Activated naive CD8-positive, alpha-beta T cell treated with anti-CD3 and anti-CD28 coated beads for 36 hours (primary cell): ENCODE measurements around the gene ZNF281. TPM values are rescaled to one million over a fixed set of nuclear protein-coding genes. Genes with fewer than 3 reads are reported as not detected.
A peak's percentile ranks its signal among the peaks of the same experiment; 100 is the strongest.

Experiments
- DNase-seq: peaks from one replicate; pipeline ENCODE4 v3.0.0; 2021
- H3K27ac Mint-ChIP-seq: one replicate; pipeline ENCODE4 v1.8.0; 2022; ENCODE audit warnings: mild to moderate bottlenecking, moderate library complexity, mixed read lengths
- H3K27me3 Mint-ChIP-seq: one replicate; pipeline ENCODE4 v1.8.0; 2022; ENCODE audit warnings: mild to moderate bottlenecking, mixed read lengths
- H3K36me3 Mint-ChIP-seq: one replicate; pipeline ENCODE4 v1.8.0; 2021; ENCODE audit warnings: mild to moderate bottlenecking, mixed read lengths
- H3K4me1 Mint-ChIP-seq: one replicate; pipeline ENCODE4 v1.8.0; 2021; ENCODE audit warnings: mixed read lengths
- H3K4me3 Mint-ChIP-seq: one replicate; pipeline ENCODE4 v1.8.0; 2022; ENCODE audit warnings: mild to moderate bottlenecking, moderate library complexity, mixed read lengths
- H3K9me3 Mint-ChIP-seq: one replicate; pipeline ENCODE4 v1.8.0; 2022; ENCODE audit warnings: mixed read lengths
- total RNA-seq, 2 experiments: library from RNA; stranded (reverse); gene quantifications; one replicate each; pipeline ENCODE4 v1.2.3, GENCODE V29; 2021

ZNF281 gene, protein sequence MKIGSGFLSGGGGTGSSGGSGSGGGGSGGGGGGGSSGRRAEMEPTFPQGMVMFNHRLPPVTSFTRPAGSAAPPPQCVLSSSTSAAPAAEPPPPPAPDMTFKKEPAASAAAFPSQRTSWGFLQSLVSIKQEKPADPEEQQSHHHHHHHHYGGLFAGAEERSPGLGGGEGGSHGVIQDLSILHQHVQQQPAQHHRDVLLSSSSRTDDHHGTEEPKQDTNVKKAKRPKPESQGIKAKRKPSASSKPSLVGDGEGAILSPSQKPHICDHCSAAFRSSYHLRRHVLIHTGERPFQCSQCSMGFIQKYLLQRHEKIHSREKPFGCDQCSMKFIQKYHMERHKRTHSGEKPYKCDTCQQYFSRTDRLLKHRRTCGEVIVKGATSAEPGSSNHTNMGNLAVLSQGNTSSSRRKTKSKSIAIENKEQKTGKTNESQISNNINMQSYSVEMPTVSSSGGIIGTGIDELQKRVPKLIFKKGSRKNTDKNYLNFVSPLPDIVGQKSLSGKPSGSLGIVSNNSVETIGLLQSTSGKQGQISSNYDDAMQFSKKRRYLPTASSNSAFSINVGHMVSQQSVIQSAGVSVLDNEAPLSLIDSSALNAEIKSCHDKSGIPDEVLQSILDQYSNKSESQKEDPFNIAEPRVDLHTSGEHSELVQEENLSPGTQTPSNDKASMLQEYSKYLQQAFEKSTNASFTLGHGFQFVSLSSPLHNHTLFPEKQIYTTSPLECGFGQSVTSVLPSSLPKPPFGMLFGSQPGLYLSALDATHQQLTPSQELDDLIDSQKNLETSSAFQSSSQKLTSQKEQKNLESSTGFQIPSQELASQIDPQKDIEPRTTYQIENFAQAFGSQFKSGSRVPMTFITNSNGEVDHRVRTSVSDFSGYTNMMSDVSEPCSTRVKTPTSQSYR
- total RNA-seq, result 10 to 100 TPM; 20.4 to 20.8 TPM

DNA sequence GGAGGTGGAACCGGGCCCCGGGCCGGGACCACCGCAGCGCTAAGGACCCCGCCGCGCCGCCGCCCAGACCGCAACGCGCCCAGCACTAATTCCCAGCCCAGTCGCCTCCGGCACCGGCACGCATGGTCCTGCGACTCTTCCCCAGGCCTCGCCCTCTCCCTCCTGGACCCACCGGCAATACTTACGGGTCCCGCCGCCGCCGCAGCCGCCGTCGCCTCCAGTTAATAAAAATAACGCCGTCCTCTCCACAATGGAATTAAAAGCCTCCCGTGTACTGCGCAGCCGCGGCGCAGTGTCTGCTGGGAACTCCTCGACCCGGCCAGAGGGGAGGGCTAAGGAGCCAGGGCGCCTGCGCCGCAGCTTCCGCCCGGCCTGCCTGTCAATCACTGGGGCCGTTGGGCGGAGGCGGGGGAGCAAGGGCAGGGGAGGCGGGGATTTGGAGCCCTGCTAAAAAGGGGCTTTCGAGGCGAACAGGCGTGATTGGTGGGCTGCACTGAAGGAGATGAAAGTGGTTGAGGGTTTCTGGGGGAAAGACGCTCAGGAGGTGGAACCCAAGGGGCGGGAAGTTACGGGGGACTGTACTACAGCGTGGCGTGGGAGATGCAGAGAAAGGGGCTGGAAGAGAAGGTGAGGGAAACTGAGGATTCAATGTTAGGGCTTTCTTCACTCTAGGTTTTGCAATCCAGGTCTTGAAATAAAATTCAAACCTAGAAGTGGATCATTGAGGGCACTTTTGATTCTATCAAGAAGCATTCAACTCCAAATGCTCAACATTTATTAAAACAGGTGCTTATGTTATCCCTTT, at the start of gene ZNF281:
ZNF281 (minus strand) TSS at position 276 of the 805 bp plus-strand sequence. CDS start 331 bp downstream, outside the sequence.
- DNase-seq, result peak; percentile 98
- peaks cover 4% of the 10 kb centered on the region for H3K9me3 Mint-ChIP-seq
- H3K4me3 Mint-ChIP-seq, result peak within 1 kb of the TSS; percentile 88
- H3K4me1 Mint-ChIP-seq, result peaks cover 46% of the 10 kb centered on the region
- H3K27ac Mint-ChIP-seq, result peak within 1 kb of the TSS; percentile 89
- no peaks in the 10 kb centered on the region for H3K27me3 Mint-ChIP-seq
- H3K36me3 Mint-ChIP-seq, result peaks cover 44% of the 10 kb centered on the region

DNA sequence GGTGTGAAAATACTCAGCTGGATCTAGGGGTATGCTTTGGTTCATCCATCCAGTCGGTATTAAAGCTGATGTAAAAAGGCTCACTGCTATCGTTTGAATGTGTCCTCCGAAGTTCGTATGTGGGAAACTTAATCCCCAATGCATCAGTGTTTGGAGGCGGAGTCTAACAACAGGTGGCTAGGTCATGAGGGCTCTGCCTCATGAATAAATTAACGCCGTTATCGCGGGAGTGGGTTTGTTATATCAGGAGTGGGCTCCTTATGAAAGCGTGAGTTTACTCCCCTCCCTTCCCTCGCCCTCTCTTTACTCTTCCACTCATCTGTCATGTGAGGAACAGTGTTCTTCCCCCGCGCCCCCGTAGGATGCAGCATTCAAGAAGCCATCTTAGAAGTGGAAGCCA, 48.9 kb upstream of the ZNF281 start:
- no peaks in the 10 kb centered on the region for H3K27me3 Mint-ChIP-seq
- H3K4me3 Mint-ChIP-seq, result no peak overlapping the region
- DNase-seq, result no peak
- H3K36me3 Mint-ChIP-seq, result no peaks in the 10 kb centered on the region
- no peak overlapping the region for H3K27ac Mint-ChIP-seq
- H3K9me3 Mint-ChIP-seq, result no peaks in the 10 kb centered on the region
- peaks cover under 1% of the 10 kb centered on the region for H3K4me1 Mint-ChIP-seq

DNA sequence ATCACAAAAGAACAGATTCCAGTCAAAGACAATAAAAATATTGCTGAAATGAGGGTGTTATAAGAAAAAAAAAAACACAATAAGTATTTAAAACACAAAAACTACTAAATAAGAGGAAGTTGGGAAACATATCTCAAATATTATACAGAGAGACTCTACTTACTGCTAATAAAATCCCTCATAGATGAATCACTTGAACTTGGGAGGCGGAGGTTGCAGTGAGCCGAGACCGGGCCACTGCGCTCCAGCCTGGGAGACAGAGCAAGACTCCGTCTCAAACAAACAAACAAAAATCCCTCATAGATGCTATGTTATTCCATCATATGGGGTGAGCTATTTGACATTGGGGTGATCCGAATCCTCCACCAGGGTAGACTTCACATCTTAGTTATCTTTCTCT, 48.0 kb upstream of the ZNF281 start:
- H3K27ac Mint-ChIP-seq, result no peak overlapping the region
- peaks cover 6% of the 10 kb centered on the region for H3K27me3 Mint-ChIP-seq
- H3K4me3 Mint-ChIP-seq, result no peak overlapping the region
- H3K9me3 Mint-ChIP-seq, result no peaks in the 10 kb centered on the region
- no peak for DNase-seq
- H3K4me1 Mint-ChIP-seq, result peaks cover 2% of the 10 kb centered on the region
- no peaks in the 10 kb centered on the region for H3K36me3 Mint-ChIP-seq

DNA sequence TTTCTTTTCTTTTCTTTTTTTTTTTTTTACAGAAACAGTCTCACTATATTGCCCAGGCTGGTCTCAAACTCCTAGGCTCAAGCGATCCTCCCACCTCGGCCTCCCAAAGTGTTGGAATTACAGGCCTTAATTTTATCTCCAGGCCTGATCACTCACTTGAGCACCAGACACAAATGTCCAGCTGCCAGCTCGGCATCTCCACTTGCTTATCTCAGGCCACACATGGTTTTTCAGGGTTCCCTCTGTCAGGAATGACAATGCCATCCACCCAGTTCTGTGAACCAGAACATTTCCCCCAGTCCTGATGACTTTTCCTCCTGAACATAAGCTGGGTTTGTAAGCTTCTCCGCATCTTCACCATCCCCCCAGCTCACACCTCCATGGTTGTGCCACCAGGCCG, 44.6 kb upstream of the ZNF281 start:
- no peak overlapping the region for H3K27ac Mint-ChIP-seq
- H3K9me3 Mint-ChIP-seq, result peaks cover 5% of the 10 kb centered on the region
- H3K36me3 Mint-ChIP-seq, result peaks cover 3% of the 10 kb centered on the region

DNA sequence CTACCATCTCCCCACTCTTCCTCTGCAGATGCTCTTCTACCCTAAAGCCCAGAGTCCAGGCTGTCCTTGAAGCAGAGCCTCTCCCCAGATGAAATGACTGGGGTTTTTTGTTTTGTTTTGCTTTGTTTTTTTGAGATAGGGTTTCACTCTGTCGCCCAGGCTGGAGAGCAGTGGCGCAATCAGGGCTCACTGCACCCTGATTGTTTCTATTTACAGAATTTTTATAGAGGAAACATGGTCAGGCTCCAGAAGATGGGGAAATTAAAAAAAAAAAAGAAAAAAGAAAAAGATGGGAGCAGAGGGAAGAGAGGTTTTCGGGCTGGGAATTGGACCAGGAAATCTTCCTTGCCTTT, 43.7 kb upstream of the ZNF281 start:
- no peak overlapping the region for H3K27ac Mint-ChIP-seq
- peaks cover 7% of the 10 kb centered on the region for H3K27me3 Mint-ChIP-seq
- H3K36me3 Mint-ChIP-seq, result peaks cover 3% of the 10 kb centered on the region
- no peak for DNase-seq
- H3K9me3 Mint-ChIP-seq, result peaks cover 5% of the 10 kb centered on the region
- no peak overlapping the region for H3K4me3 Mint-ChIP-seq
- peaks cover 12% of the 10 kb centered on the region for H3K4me1 Mint-ChIP-seq

More for the DNA sequence above, 44.6 kb upstream of the ZNF281 start:
- Mint-ChIP-seq H3K4me1 (peaks cover 8% of the 10 kb centered on the region), H3K27me3 (peaks cover 7% of the 10 kb centered on the region), H3K4me3 (no peak overlapping the region)
- no peak for DNase-seq

DNA sequence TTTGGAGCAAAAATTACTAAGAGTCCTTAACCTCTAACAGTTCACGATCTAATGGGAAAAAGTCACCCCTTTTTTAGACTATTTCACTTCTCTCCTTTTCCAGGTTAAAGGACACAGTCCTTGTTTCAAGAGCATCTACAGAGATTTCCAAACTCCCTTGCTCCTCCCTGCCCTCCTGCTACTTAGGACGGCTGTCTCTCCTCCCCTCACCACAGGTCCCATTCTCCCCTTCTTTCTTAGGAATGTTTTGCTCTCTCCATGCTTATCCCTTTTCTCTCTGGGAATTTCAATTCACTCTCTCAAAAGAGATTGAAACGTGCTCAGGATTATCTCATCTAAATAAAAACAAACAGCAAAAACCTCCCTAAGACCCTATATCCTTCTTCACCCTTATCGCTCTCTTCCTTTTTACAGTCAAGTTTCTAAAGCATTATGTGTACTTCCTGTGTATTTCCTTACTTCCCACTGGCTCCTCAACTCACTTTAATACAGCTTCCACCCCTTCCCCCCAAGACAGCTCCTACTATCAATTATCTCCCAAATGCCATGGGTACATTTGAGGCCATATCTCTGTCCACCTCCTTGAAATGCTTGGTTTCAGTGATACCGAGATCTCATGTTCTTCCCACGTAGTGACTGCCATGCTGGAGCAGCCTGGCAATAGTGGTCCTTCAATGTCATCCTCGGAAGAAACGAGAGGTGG, 43.2 kb upstream of the ZNF281 start:
- peaks cover 3% of the 10 kb centered on the region for H3K36me3 Mint-ChIP-seq
- H3K9me3 Mint-ChIP-seq, result peaks cover 5% of the 10 kb centered on the region
- H3K4me3 Mint-ChIP-seq, result no peak overlapping the region
- peaks cover 17% of the 10 kb centered on the region for H3K4me1 Mint-ChIP-seq
- peaks cover 7% of the 10 kb centered on the region for H3K27me3 Mint-ChIP-seq
- DNase-seq, result no peak
- peak overlapping the region; percentile 22 for H3K27ac Mint-ChIP-seq

DNA sequence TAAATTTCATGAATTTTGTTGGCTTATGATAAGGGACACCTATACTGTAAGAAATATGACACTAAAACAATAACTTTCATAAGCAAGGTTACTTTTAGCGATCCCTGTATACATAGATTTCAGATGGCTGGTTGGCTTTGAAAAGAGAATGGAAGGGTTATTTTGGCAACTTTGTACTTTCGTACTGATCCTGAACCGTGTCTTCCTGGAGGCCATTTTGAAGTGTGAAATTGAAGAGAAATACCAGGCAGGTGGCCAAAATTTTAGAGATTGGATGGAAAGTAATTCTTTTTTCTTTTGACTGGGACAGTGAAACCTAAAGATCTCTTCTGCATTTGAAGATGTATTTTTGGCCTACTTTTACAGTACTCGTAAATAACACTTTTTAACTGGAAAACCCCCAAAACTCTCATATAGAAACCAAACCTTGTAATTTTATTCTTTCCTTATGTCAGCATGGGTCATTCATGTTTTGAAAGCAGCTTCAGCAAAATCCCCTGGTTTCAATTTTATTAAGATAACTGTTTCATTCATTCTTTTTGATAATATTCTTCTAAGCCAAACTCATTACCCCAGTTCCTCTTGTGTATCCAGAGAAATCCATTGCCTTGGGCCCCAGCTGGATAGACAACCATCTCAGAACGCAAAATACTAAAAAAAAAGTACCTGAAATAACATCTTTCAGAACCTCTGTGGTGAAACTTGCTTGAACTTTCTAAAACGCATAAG, 38.4 kb upstream of the ZNF281 start:
- Mint-ChIP-seq H3K27ac (peak overlapping the region; percentile 95), H3K4me3 (no peak overlapping the region), H3K36me3 (peaks cover 14% of the 10 kb centered on the region), H3K4me1 (peaks cover 46% of the 10 kb centered on the region), H3K9me3 (peaks cover 9% of the 10 kb centered on the region), H3K27me3 (peaks cover 6% of the 10 kb centered on the region)
- no peak for DNase-seq

DNA sequence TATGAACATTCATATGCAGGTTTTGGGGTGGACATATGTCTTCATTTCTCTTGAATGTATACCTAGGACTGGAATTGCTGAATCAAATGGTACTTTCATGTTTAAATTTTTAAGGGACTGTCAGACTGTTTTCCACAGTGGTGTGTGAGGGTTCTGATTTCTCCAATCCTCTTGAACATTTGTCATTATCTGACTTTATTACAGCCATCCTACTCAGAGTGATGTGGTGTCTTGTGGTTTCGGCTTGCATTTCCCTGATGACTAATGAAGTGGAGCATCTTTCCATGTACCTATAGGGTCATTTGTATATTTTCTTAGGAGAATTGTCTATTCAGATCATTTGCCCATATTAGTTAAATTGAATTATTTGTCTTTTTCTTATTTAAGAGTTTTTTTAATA, 35.4 kb upstream of the ZNF281 start:
- peaks cover 14% of the 10 kb centered on the region for H3K36me3 Mint-ChIP-seq
- peak overlapping the region; percentile 63 for H3K27ac Mint-ChIP-seq
- H3K4me3 Mint-ChIP-seq, result no peak overlapping the region
- H3K27me3 Mint-ChIP-seq, result no peaks in the 10 kb centered on the region
- DNase-seq, result peak; percentile 24
- H3K4me1 Mint-ChIP-seq, result peaks cover 43% of the 10 kb centered on the region
- peaks cover 9% of the 10 kb centered on the region for H3K9me3 Mint-ChIP-seq

DNA sequence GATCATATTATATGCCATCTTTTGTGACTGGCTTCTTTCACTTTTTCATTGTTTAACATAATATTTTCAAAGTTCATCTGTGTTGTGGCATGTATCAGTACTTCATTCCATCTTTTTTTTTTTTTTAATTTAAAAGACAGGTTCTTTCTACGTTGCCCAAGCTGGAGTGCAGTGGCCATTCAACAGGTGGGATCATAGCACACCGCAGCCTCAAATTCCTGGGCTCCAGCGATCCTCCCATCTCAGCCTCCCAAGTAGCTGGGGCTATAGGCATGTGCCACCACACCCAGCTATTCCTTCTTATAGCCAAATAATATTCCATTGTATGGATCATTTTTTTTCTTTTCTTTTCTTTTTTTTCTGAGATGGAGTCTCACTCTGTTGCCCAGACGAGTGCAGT, 34.6 kb upstream of the ZNF281 start:
- peaks cover 11% of the 10 kb centered on the region for H3K36me3 Mint-ChIP-seq
- peaks cover 38% of the 10 kb centered on the region for H3K4me1 Mint-ChIP-seq
- H3K4me3 Mint-ChIP-seq, result no peak overlapping the region
- peak overlapping the region; percentile 63 for H3K27ac Mint-ChIP-seq
- peaks cover 4% of the 10 kb centered on the region for H3K9me3 Mint-ChIP-seq
- DNase-seq, result no peak
- H3K27me3 Mint-ChIP-seq, result no peaks in the 10 kb centered on the region

DNA sequence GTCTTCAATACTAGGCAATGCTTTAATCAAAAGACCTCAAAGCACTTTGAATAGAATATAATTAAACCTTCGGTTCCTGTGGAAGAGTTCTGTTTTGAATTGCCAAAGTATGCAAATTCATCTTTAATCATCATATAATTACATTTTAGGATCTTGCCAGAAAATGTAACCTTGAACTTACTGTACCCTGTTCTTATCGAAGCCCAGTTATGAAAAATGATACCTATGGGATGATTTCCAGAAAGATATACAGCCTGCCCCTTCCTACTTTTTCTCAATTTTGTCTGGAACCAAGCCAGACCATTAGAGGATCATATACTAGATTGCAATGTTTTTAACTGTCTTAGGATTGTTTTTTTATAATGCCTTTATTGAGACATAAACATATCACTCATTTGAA, 34.0 kb upstream of the ZNF281 start:
- DNase-seq, result no peak
- no peaks in the 10 kb centered on the region for H3K27me3 Mint-ChIP-seq
- H3K27ac Mint-ChIP-seq, result no peak overlapping the region
- H3K9me3 Mint-ChIP-seq, result peaks cover 4% of the 10 kb centered on the region
- peaks cover 36% of the 10 kb centered on the region for H3K4me1 Mint-ChIP-seq
- H3K4me3 Mint-ChIP-seq, result no peak overlapping the region
- peaks cover 11% of the 10 kb centered on the region for H3K36me3 Mint-ChIP-seq

DNA sequence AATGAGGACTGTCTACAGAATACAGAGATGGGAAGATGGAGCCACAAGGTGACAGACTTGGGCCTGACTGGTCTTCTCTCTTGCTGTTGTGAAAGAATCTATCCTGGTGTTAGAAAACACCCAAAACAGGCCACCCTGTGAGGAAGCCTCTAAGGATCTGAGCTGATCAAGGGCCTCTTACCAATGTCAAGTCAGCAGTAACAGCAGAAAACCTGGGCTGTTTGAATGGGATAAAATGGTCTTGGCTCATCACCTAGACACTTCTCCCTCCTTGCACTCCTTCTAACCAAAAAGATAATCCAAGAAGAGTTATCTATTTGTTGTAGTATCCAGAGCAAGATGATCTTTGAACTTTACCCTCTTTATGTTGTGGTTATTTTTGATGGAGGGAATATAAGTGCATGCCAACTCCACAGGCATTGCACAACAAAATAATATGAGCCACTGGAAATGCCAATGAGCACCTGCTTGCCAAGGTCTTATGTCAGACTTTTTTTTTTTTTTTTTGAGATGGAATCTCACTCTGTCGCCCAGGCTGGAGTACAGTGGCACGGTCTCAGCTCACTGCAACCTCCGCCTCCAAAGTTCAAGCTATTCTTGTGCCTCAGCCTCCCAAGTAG, 32.8 kb upstream of the ZNF281 start:
- Mint-ChIP-seq H3K27ac (no peak overlapping the region), H3K4me1 (peaks cover 31% of the 10 kb centered on the region), H3K27me3 (no peaks in the 10 kb centered on the region), H3K9me3 (peaks cover 4% of the 10 kb centered on the region), H3K36me3 (peaks cover 10% of the 10 kb centered on the region), H3K4me3 (no peak overlapping the region)
- DNase-seq, result no peak

DNA sequence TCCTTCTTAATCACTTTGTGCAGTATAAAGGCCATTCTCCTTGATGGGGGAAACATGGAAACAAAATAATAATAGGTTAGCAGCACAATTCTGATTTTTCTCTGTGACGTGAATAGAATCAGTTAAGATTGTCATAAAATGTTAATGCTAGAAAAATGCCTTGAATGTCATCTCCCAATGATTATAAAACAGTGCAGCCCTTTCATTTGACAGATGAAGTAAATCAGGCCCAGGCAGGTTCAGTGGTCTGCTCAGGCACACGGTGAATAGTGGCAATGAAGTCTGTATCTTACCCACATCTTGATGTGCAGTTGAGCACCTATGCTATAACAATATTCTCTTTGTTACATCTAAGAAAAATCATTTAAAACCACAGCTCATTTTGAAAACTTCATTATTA, 32.2 kb upstream of the ZNF281 start:
- H3K4me1 Mint-ChIP-seq, result peaks cover 31% of the 10 kb centered on the region
- no peak for DNase-seq
- no peak overlapping the region for H3K4me3 Mint-ChIP-seq
- peaks cover 3% of the 10 kb centered on the region for H3K9me3 Mint-ChIP-seq
- H3K27ac Mint-ChIP-seq, result no peak overlapping the region
- H3K27me3 Mint-ChIP-seq, result no peaks in the 10 kb centered on the region
- peaks cover 9% of the 10 kb centered on the region for H3K36me3 Mint-ChIP-seq

DNA sequence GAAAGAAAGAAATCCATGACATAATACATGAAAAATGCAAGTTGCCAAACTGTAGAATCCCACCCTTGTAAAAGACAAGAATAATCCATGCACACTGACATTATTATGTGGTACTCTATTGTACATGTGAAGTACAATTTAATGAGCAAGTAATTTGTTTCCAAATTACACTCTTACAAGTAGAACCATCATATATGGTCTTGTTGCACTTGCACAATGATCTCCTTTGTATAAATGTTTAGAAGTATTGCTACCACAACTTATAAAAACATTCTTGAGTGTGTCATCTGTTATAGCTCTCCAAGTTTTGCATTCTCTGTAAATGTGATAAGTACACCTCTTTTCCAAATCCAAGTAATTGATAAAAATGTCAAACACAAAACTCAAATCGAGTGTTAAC, 29.1 kb upstream of the ZNF281 start:
- Mint-ChIP-seq H3K9me3 (peaks cover 2% of the 10 kb centered on the region), H3K27me3 (no peaks in the 10 kb centered on the region), H3K27ac (no peak overlapping the region), H3K36me3 (peaks cover 2% of the 10 kb centered on the region), H3K4me3 (no peak overlapping the region), H3K4me1 (peaks cover 21% of the 10 kb centered on the region)
- DNase-seq, result no peak
